RWPE2 (cell line): Measurements from ENCODE around the gene OGA.

Experiments
- ATAC-seq: fragments of 200-7000 bp; cut with Tn5 transposase; 3 replicates; pipeline ENCODE4 v1.9.1; 2021; ENCODE audit warnings: low read depth
- DNase-seq: peaks from one replicate; pipeline ENCODE4 v3.0.0-alpha.2; 2020; ENCODE audit warnings: low spot score
- H3K27ac ChIP-seq: fragments of 450-650 bp; 2 replicates; pipeline ENCODE4 v1.5.1; 2017; ENCODE audit warnings: mild to moderate bottlenecking; ENCODE audit not compliant: poor library complexity, severe bottlenecking
- H3K27me3 ChIP-seq: fragments of 250-450 bp; sonication (Bioruptor Pico); 2 replicates; pipeline ENCODE4 v1.5.1; 2021; ENCODE audit warnings: mild to moderate bottlenecking, moderate library complexity; ENCODE audit not compliant: insufficient read depth, poor library complexity, severe bottlenecking
- H3K36me3 ChIP-seq: fragments of 250-450 bp; sonication (Bioruptor Pico); 2 replicates; pipeline ENCODE4 v1.5.1; 2020; ENCODE audit warnings: low read depth, mild to moderate bottlenecking, moderate library complexity
- H3K4me1 ChIP-seq: fragments of 250-450 bp; sonication (Bioruptor Pico); 2 replicates; pipeline ENCODE4 v1.5.1; 2021; ENCODE audit warnings: mild to moderate bottlenecking, moderate library complexity; ENCODE audit not compliant: insufficient read depth, poor library complexity, severe bottlenecking
- H3K4me3 ChIP-seq: fragments of 250-450 bp; sonication (Bioruptor Pico); 2 replicates; pipeline ENCODE4 v1.5.1; 2021; ENCODE audit warnings: mild to moderate bottlenecking, moderate library complexity; ENCODE audit not compliant: severe bottlenecking
- H3K9me3 ChIP-seq: fragments of 250-450 bp; sonication (Bioruptor Pico); 2 replicates; pipeline ENCODE4 v1.5.1; 2021; ENCODE audit warnings: mild to moderate bottlenecking, moderate library complexity; ENCODE audit not compliant: severe bottlenecking
- CTCF ChIP-seq: fragments of 450-650 bp; IDR thresholded peaks from one replicate; pipeline ENCODE4 v1.5.1; 2017; ENCODE audit warnings: mild to moderate bottlenecking, moderate library complexity; ENCODE audit not compliant: poor library complexity, severe bottlenecking

The OGA gene

GRCh38 chr10:101771380-101771779 is 46.9 kb downstream of the OGA start:
- DNase-seq (no peak), ATAC-seq (no peak)
- Histone ChIP-seq H3K4me3 (no peak overlapping the region), H3K27ac (no peak overlapping the region), H3K4me1 (no peaks in the 10 kb centered on the region), H3K9me3 (no peaks in the 10 kb centered on the region), H3K27me3 (peaks cover 37% of the 10 kb centered on the region), H3K36me3 (no peaks in the 10 kb centered on the region)
- TF ChIP-seq CTCF, result no peak

GRCh38 chr10:101770331-101771215 is 47.7 kb downstream of the OGA start:
- H3K27me3 ChIP-seq, result peaks cover 36% of the 10 kb centered on the region
- ATAC-seq, result no peak

GRCh38 chr10:101769541-101770180 is 48.6 kb downstream of the OGA start:
- H3K4me3 ChIP-seq, result no peak overlapping the region
- H3K27me3 ChIP-seq, result peaks cover 27% of the 10 kb centered on the region
- H3K36me3 ChIP-seq, result no peaks in the 10 kb centered on the region
- no peaks in the 10 kb centered on the region for H3K9me3 ChIP-seq
- H3K27ac ChIP-seq, result no peak overlapping the region
- ATAC-seq (no peak), DNase-seq (no peak)
- no peak for TF ChIP-seq CTCF
- no peaks in the 10 kb centered on the region for H3K4me1 ChIP-seq

More at GRCh38 chr10:101770331-101771215, 47.7 kb downstream of the OGA start:
- no peaks in the 10 kb centered on the region for H3K4me1 ChIP-seq
- H3K9me3 ChIP-seq, result no peaks in the 10 kb centered on the region
- no peak overlapping the region for H3K27ac ChIP-seq
- H3K36me3 ChIP-seq, result no peaks in the 10 kb centered on the region
- TF ChIP-seq CTCF, result no peak
- DNase-seq, result no peak
- H3K4me3 ChIP-seq, result no peak overlapping the region

- Histone ChIP-seq H3K36me3 (no peaks in the 10 kb centered on the region), H3K27me3 (peaks cover 18% of the 10 kb centered on the region), H3K4me1 (no peaks in the 10 kb centered on the region), H3K9me3 (no peaks in the 10 kb centered on the region), H3K4me3 (no peak overlapping the region), H3K27ac (no peak overlapping the region)
- ATAC-seq (no peak; the same call in 2 of the 3 replicates), DNase-seq (no peak)
- TF ChIP-seq CTCF, result no peak
These were observed 49.5 kb downstream of the OGA start for GRCh38 chr10:101768791-101769170.
